GM19463 (cell line): Measurements from ENCODE around the gene PRR7.
A peak's percentile ranks its signal among the peaks of the same experiment; 100 is the strongest.

Source experiments
- ATAC-seq: cut with Tn5 transposase; IDR thresholded peaks from one replicate; pipeline ENCODE4 v1.9.1; 2021; ENCODE audit warnings: mild to moderate bottlenecking, moderate library complexity; ENCODE audit not compliant: unreplicated experiment

PRR7 gene

GRCh38 chr5:177421062-177421798 lies 25.4 kb upstream of the PRR7 start:
- ATAC-seq, result no peak

GRCh38 chr5:177423671-177424070 lies 22.9 kb upstream of the PRR7 start:
- ATAC-seq, result no peak

GRCh38 chr5:177425196-177425800 lies 21.3 kb upstream of the PRR7 start:
- ATAC-seq, result no peak

GRCh38 chr5:177425801-177426565 lies 20.6 kb upstream of the PRR7 start:
- ATAC-seq, result peak; percentile 73

GRCh38 chr5:177426566-177427210 lies 19.9 kb upstream of the PRR7 start, which contains the start of gene GRK6:
Gene GRK6, plus strand, starts transcription at chr5:177426676. Its CDS starts 170 bp downstream, at chr5:177426846.
- peak; percentile 5 for ATAC-seq

GRCh38 chr5:177427211-177427822 lies 19.3 kb upstream of the PRR7 start:
- ATAC-seq, result no peak

- ATAC-seq, result no peak
Measured at GRCh38 chr5:177427919-177428573, 18.6 kb upstream of the PRR7 start.

GRCh38 chr5:177428574-177429217 lies 17.9 kb upstream of the PRR7 start:
- ATAC-seq, result no peak

- no peak for ATAC-seq
Measured at GRCh38 chr5:177429248-177430040, 17.2 kb upstream of the PRR7 start.

- no peak for ATAC-seq
Measured at GRCh38 chr5:177430140-177430951, 16.3 kb upstream of the PRR7 start.

GRCh38 chr5:177430972-177431316 lies 15.7 kb upstream of the PRR7 start:
- ATAC-seq, result no peak

- peak; percentile 43 for ATAC-seq
Measured at GRCh38 chr5:177431317-177432142, 15.1 kb upstream of the PRR7 start.

- ATAC-seq, result no peak
Measured at GRCh38 chr5:177432143-177432838, 14.3 kb upstream of the PRR7 start.

GRCh38 chr5:177432839-177433657 lies 13.6 kb upstream of the PRR7 start:
- no peak for ATAC-seq

GRCh38 chr5:177433658-177434217 lies 12.9 kb upstream of the PRR7 start:
- no peak for ATAC-seq

- ATAC-seq, result no peak
Measured at GRCh38 chr5:177434437-177434836, 12.2 kb upstream of the PRR7 start.
